Bronchial epithelial cell (primary cell): ENCODE data around the gene CIB1. TPM values are rescaled to one million over a fixed set of nuclear protein-coding genes. Genes with fewer than 3 reads are reported as not detected.
"Not testable (repeated sequence)": the region's sequence is repeated elsewhere in the genome, so short reads cannot be mapped to it uniquely, and the experiment has no call there.

Experiments
- DNase-seq: peaks from one replicate; pipeline ENCODE4 v3.0.0-alpha.2; 2010; ENCODE audit warnings: low read depth
- FAIRE-seq: peaks from 2 replicates; lab custom pipeline; 2011; peaks lifted over from hg19 to GRCh38; lab: Jason Lieb, UNC
- H3K27me3 ChIP-seq: 2 replicates; pipeline ENCODE4 v1.5.1; 2011; ENCODE audit warnings: low read length; ENCODE audit not compliant: control insufficient read depth, insufficient read depth
- H3K36me3 ChIP-seq: 2 replicates; pipeline ENCODE4 v1.5.1; 2011; ENCODE audit warnings: low read length; ENCODE audit not compliant: control insufficient read depth, insufficient read depth
- H3K4me3 ChIP-seq: 2 replicates; pipeline ENCODE4 v1.5.1; 2011; ENCODE audit warnings: mild to moderate bottlenecking, low read depth, low read length, control low read depth
- CTCF ChIP-seq: IDR thresholded peaks from 2 replicates; pipeline ENCODE4 v1.5.1; 2011; ENCODE audit warnings: mild to moderate bottlenecking, moderate library complexity, low read length, control low read depth, inconsistent platforms; ENCODE audit not compliant: insufficient read depth, severe bottlenecking
- total RNA-seq: library from RNA; depleted of rRNA; stranded (reverse); fragments of >200 nt; gene quantifications from 2 replicates; pipeline ENCODE4 v1.2.1, GENCODE V29; 2014

The CIB1 gene
- total RNA-seq, 1 donor from 2014 or later: 41.1 TPM

DNA sequence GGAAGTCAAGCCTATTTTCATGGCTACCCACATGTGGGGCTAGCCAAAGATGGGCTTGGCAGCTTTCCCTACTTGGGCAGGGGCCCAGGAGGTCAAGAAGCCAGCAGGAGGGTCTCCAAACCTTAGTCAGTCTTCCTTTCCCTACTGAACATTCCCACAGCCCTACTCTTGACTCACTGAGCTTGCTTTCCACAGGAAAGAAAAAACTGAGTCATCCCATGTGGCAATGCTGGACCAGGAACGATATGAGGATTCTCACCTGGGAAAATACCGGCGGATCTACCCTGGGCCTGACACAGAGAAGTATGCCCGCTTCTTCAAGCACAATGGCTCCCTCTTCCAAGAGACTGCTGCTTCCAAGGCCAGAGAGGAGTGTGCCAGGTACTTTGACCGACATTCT, 28.1 kb upstream of the CIB1 start:
- DNase-seq (peak; percentile 94), FAIRE-seq (no peak)
- H3K36me3 ChIP-seq: no peaks in the 10 kb centered on the region
- H3K27me3 ChIP-seq: no peaks in the 10 kb centered on the region
- H3K4me3 ChIP-seq: no peak overlapping the region
- no peak for TF ChIP-seq CTCF

DNA sequence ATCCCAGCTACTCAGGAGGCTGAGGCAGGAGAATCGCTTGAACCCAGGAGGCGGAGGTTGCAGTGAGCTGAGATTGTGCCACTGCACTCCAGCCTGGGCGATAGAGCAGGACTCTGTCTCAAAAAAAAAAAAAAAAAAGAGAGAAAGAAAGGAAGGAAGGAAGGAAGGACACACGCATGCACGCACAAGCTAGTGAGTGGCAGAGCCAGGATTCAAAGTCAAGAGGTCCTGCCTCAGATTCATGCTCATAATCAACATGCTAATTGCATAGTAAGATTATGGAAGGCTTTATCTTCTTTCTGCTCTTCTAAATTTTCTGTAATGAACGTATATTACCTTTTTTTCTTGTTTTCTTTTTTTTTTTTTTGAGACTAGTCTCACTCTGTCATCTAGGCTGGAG, 27.0 kb upstream of the CIB1 start:
- not testable (repeated sequence) for DNase-seq, FAIRE-seq, H3K36me3 ChIP-seq, H3K27me3 ChIP-seq, H3K4me3 ChIP-seq

DNA sequence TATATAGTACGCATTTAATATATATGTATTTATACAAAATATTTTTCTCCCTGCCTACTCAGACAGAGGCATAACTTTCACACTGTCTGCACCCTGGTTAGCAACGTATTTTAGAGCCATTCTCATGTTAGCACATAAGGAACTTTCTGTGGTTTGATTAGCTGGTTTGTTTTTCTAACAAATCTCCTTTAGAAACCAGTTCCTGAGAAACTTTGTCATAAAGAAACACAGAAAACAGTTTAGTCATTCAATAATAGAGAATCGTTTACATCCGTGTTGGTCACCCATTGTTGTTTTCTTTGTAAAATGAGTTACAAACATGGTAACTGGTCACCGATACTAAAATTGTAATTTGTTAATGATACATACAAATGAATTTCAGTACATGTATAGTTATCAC, 25.8 kb upstream of the CIB1 start:
- no peak for FAIRE-seq
- H3K36me3 ChIP-seq: no peaks in the 10 kb centered on the region
- no peaks in the 10 kb centered on the region for H3K27me3 ChIP-seq
- no peak overlapping the region for H3K4me3 ChIP-seq
- no peak for TF ChIP-seq CTCF
- no peak for DNase-seq

DNA sequence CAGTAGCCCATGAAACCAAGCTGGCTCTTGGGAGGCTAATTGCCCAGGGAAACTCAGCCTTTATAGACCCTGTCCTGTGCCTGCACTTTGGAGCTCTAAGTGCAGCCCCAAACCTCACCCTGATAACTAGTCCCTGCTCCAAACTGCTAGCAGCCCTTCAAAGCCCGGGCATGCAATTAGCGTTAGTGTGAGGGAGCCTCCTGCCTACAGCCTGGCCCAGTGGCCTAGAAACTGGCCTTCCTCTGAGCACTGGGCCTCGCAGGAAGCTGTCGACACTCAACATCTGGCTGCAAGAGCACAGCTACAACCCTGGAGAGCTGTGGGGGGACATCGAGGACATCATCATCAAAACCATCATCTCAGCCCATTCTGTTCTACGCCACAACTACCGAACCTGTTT, 24.0 kb upstream of the CIB1 start:
- DNase-seq (no peak), FAIRE-seq (no peak)
- H3K4me3 ChIP-seq: no peak overlapping the region
- no peaks in the 10 kb centered on the region for H3K27me3 ChIP-seq
- TF ChIP-seq CTCF: no peak
- no peaks in the 10 kb centered on the region for H3K36me3 ChIP-seq

DNA sequence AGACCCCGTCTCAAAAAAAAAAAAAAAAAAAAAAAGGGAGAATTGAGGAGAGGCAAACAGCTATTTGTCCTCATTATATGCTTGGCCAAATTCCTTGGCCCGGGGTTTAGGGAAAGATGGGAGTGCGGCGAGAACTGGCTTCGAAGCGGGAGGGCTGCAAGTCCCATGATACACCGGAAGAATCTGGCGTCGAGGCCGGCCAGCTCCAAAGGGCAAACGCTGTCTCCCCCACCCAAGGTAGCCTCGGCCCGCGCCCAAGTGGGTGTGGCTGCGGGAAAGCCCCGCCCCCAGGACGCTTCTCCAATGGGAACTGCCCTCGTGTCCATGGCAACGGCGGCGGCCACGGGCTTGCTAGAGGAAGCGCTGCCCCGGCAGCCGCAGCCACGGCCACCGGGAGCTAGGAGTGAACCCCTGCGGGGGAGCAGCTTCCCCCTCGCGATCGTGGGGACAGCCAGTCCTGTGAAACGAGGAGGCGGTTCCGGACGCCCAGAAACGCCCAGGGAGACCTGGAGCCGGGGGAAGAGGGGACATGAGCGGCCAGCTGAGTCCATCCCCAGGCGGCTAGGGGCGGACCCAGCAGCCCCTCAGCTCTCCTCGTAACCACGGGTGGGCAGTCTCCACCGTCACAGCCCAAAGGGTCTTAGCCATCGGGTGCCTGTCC, 15.6 kb upstream of the CIB1 start, which contains the start of gene TTLL13:
Gene TTLL13, plus strand, starts transcription at position 354 of the 661 bp plus-strand sequence. CDS start 1,075 bp downstream, outside the sequence.
- Histone ChIP-seq H3K27me3 (no peaks in the 10 kb centered on the region), H3K36me3 (no peaks in the 10 kb centered on the region), H3K4me3 (peak within 1 kb of the TSS; percentile 50)
- no peak for TF ChIP-seq CTCF
- FAIRE-seq: no peak
- DNase-seq: peak; percentile 59

DNA sequence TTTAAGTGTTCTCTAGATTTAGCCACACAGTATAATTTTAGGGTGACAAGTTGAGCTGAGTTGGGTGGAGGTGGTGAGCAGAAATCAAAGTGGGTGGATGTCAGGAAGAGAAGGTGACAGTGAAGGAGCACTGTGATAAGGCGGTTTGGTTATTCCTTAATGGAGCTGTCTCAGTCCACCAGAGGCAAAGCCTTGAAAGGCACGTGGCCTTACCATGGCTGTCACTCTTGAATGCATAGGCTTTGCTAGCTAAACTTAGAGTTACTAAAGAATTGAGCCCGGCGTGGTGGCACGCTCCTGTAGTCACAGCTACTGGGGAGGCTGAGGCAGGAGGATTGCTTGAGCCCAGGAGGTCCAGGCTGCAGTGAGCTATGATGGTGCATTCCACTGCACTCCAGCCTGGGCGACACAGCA, 15.1 kb upstream of the CIB1 start:
- FAIRE-seq: no peak
- no peak for TF ChIP-seq CTCF
- Histone ChIP-seq H3K36me3 (no peaks in the 10 kb centered on the region), H3K27me3 (no peaks in the 10 kb centered on the region), H3K4me3 (no peak overlapping the region)
- DNase-seq: no peak
